ENCODE results near the gene ATP5ME.

- TF ChIP-seq GABPA (IDR thresholded peaks at IDR 0.05; ENCODE audit: low read depth) (no peak), CTCF (IDR thresholded peaks at IDR 0.05; ENCODE audit: insufficient read depth, low read length) (no peak), POLR2AphosphoS5 (IDR thresholded peaks at IDR 0.05; ENCODE audit: low read depth) (no peak)
These were observed 30.3 kb upstream of the ATP5ME start for GRCh38 chr4:704198-704891.
